H1 (cell line): Measurements from ENCODE around the gene SESN1. TPM values are rescaled to one million over a fixed set of nuclear protein-coding genes. Genes with fewer than 3 reads are reported as not detected.

Source experiments
- CTCF ChIA-PET: fragments of 300-600 bp; sonication (Branson Sonifier 250); formaldehyde crosslinking; loops from one replicate; lab custom pipeline; 2021; ENCODE audit not compliant: partially characterized antibody; lab: Charles Lee
- POLR2A ChIA-PET: fragments of 300-600 bp; sonication (Branson Sonifier 250); formaldehyde crosslinking; loops from one replicate; lab custom pipeline; 2021; ENCODE audit warnings: inconsistent platforms; ENCODE audit not compliant: partially characterized antibody; lab: Charles Lee
- DNase-seq, 2 experiments: peaks; one replicate each; pipeline versions ENCODE4 v3.0.0 to v3.0.0-alpha.2; 2010 to 2022; ENCODE audit warnings: low spot score in 2 of 2, low read depth in 1 of 2, mixed read lengths in 1 of 2
- FAIRE-seq: peaks from 2 replicates; lab custom pipeline; 2011; peaks lifted over from hg19 to GRCh38; lab: Jason Lieb, UNC
- H2AFZ ChIP-seq: 2 replicates; pipeline ENCODE4 v1.8.1; 2012; ENCODE audit warnings: low read length, inconsistent platforms
- H2AK5ac ChIP-seq: 2 replicates; pipeline ENCODE4 v1.6.1; 2013; ENCODE audit warnings: low read depth, low read length
- H2BK120ac ChIP-seq: replicated peaks from 2 replicates; pipeline ENCODE3; 2013; ENCODE audit warnings: low read depth, low read length, inconsistent platforms
- H2BK12ac ChIP-seq: 2 replicates; pipeline ENCODE4 v1.6.1; 2013; ENCODE audit warnings: low read depth, low read length
- H2BK15ac ChIP-seq: 2 replicates; pipeline ENCODE4 v1.6.1; 2013; ENCODE audit warnings: low read length
- H2BK20ac ChIP-seq: 2 replicates; pipeline ENCODE4 v1.6.1; 2013; ENCODE audit warnings: low read length
- H2BK5ac ChIP-seq: 2 replicates; pipeline ENCODE4 v1.6.1; 2013; ENCODE audit warnings: low read depth, low read length
- H3K14ac ChIP-seq: 2 replicates; pipeline ENCODE4 v1.6.1; 2013; ENCODE audit warnings: inconsistent platforms; ENCODE audit not compliant: insufficient read length
- H3K18ac ChIP-seq: 2 replicates; pipeline ENCODE4 v1.6.1; 2013; ENCODE audit warnings: low read length; ENCODE audit errors: extremely low read depth
- H3K23ac ChIP-seq: 2 replicates; pipeline ENCODE4 v1.6.1; 2013; ENCODE audit warnings: inconsistent platforms; ENCODE audit not compliant: insufficient read length
- H3K23me2 ChIP-seq: 2 replicates; pipeline ENCODE4 v1.6.1; 2013; ENCODE audit warnings: low read depth, low read length
- H3K27ac ChIP-seq: 2 replicates; pipeline ENCODE4 v1.6.1; 2011; ENCODE audit warnings: low read depth, low read length, inconsistent platforms
- H3K27me3 ChIP-seq, 4 experiments: replicated peaks in 1 of 4; 1 replicate in 1 of 4; 2 replicates in 3 of 4; pipeline versions ENCODE4 v1.6.1 to v1.8.1; 2011 to 2013; ENCODE audit warnings: low read length in 3 of 4, mild to moderate bottlenecking in 3 of 4, inconsistent platforms in 2 of 4, mixed read lengths in 2 of 4, moderate library complexity in 1 of 4; ENCODE audit not compliant: control insufficient read depth in 3 of 4, insufficient read depth in 3 of 4; ENCODE audit errors: extremely low read depth in 1 of 4
- H3K36me3 ChIP-seq, 4 experiments: 2 replicates each; pipeline versions ENCODE4 v1.6.1 to v1.8.1; 2011 to 2013; ENCODE audit warnings: mild to moderate bottlenecking in 4 of 4, low read length in 3 of 4, moderate library complexity in 2 of 4, control low read depth in 1 of 4, inconsistent platforms in 1 of 4; ENCODE audit not compliant: insufficient read depth in 4 of 4, control insufficient read depth in 2 of 4
- H3K4ac ChIP-seq: replicated peaks from 2 replicates; pipeline ENCODE3; 2013; ENCODE audit warnings: low read length, low read depth, mixed read lengths, inconsistent platforms; ENCODE audit not compliant: insufficient read length
- H3K4me1 ChIP-seq, 4 experiments: replicated peaks in 1 of 4; 1 replicate in 1 of 4; 2 replicates in 3 of 4; pipeline versions ENCODE4 v1.6.1 to v1.8.1; 2011 to 2013; ENCODE audit warnings: low read length in 3 of 4, inconsistent platforms in 2 of 4, mixed read lengths in 1 of 4; ENCODE audit not compliant: insufficient read depth in 4 of 4, control insufficient read depth in 3 of 4
- H3K4me2 ChIP-seq, 2 experiments: 2 replicates each; pipeline versions ENCODE4 v1.6.1 to v1.8.1; 2011 to 2013; ENCODE audit warnings: low read depth in 2 of 2, low read length in 2 of 2, control low read depth in 1 of 2, inconsistent platforms in 1 of 2, mild to moderate bottlenecking in 1 of 2; ENCODE audit not compliant: insufficient read depth in 1 of 2
- H3K4me3 ChIP-seq, 4 experiments: fragments of 200-600, 300-600 bp in 1 of 4; sonication (generic), shearing (Covaris generic), sonication (Bioruptor Twin) in 1 of 4; 2 replicates each; pipeline versions ENCODE4 v1.5.1 to v1.8.1; 2011 to 2016; ENCODE audit warnings: low read length in 4 of 4, low read depth in 3 of 4, control low read depth in 2 of 4, inconsistent platforms in 2 of 4, mild to moderate bottlenecking in 2 of 4, mixed read lengths in 1 of 4, moderate library complexity in 1 of 4; ENCODE audit not compliant: insufficient read depth in 2 of 4; ENCODE audit errors: extremely low read depth in 1 of 4
- H3K56ac ChIP-seq: replicated peaks from 2 replicates; pipeline ENCODE3; 2013; ENCODE audit warnings: low read depth, mild to moderate bottlenecking, mixed read lengths, low read length, inconsistent platforms; ENCODE audit not compliant: insufficient read length
- H3K79me1 ChIP-seq: 2 replicates; pipeline ENCODE4 v1.6.1; 2013; ENCODE audit warnings: low read depth, low read length, control low read depth
- H3K79me2 ChIP-seq, 2 experiments: 2 replicates each; pipeline versions ENCODE4 v1.6.1 to v1.8.1; 2012 to 2013; ENCODE audit warnings: low read length in 2 of 2, mild to moderate bottlenecking in 2 of 2, inconsistent platforms in 1 of 2; ENCODE audit not compliant: insufficient read depth in 2 of 2, control insufficient read depth in 1 of 2
- H3K9ac ChIP-seq, 4 experiments: replicated peaks in 1 of 4; 1 replicate in 1 of 4; 2 replicates in 3 of 4; pipeline versions ENCODE4 v1.6.1 to v1.8.1; 2011 to 2013; ENCODE audit warnings: low read depth in 3 of 4, low read length in 3 of 4, control low read depth in 2 of 4, mild to moderate bottlenecking in 2 of 4, moderate library complexity in 2 of 4, inconsistent platforms in 1 of 4; ENCODE audit errors: extremely low read depth in 1 of 4
- H3K9me3 ChIP-seq, 2 experiments: 2 replicates each; pipeline versions ENCODE4 v1.6.1 to v1.8.1; 2012 to 2013; ENCODE audit warnings: mild to moderate bottlenecking in 2 of 2, moderate library complexity in 2 of 2, control low read depth in 1 of 2, inconsistent platforms in 1 of 2, low read depth in 1 of 2, low read length in 1 of 2, mixed read lengths in 1 of 2; ENCODE audit not compliant: insufficient read depth in 2 of 2
- H4K20me1 ChIP-seq, 2 experiments: replicated peaks in 1 of 2; 2 replicates each; pipeline versions ENCODE3 to v1.8.1; 2011 to 2013; ENCODE audit warnings: inconsistent platforms in 2 of 2, low read length in 2 of 2, mild to moderate bottlenecking in 1 of 2; ENCODE audit not compliant: insufficient read depth in 2 of 2, control insufficient read depth in 1 of 2
- H4K5ac ChIP-seq: 2 replicates; pipeline ENCODE4 v1.6.1; 2013; ENCODE audit warnings: low read length, low read depth, mixed read lengths, inconsistent platforms; ENCODE audit not compliant: insufficient read length
- H4K8ac ChIP-seq: 2 replicates; pipeline ENCODE4 v1.8.0; 2013; ENCODE audit warnings: mild to moderate bottlenecking, moderate library complexity, low read length, inconsistent platforms; ENCODE audit not compliant: insufficient read depth; ENCODE audit errors: extremely low read depth
- H4K91ac ChIP-seq: replicated peaks from 2 replicates; pipeline ENCODE3; 2013; ENCODE audit warnings: low read length, mixed read lengths, inconsistent platforms; ENCODE audit not compliant: insufficient read length
- CTCF ChIP-seq, 3 experiments: IDR thresholded peaks; 1 replicate in 2 of 3; 2 replicates in 1 of 3; pipeline versions ENCODE4 v1.5.1 to v1.6.1; 2011; ENCODE audit warnings: low read length in 3 of 3, mild to moderate bottlenecking in 3 of 3, inconsistent platforms in 2 of 3, low read depth in 1 of 3, moderate library complexity in 1 of 3; ENCODE audit not compliant: insufficient read depth in 1 of 3; ENCODE audit errors: control extremely low read depth in 1 of 3
- SIRT6 ChIP-seq: IDR thresholded peaks from one replicate; pipeline ENCODE4 v1.7.1; 2012; ENCODE audit warnings: low read length, inconsistent platforms
- SIX5 ChIP-seq: IDR thresholded peaks from 2 replicates; pipeline ENCODE4 v1.6.1; 2011; ENCODE audit warnings: mild to moderate bottlenecking, low read depth, low read length
- polyA plus RNA-seq, 7 experiments: library from polyadenylated mRNA; depleted of rRNA in 3 of 7; stranded (reverse) in 5 of 7; unstranded in 2 of 7; fragments of >200 nt in 5 of 7; fragments of 200-250 nt in 2 of 7; gene quantifications; 1 replicate in 5 of 7; 2 replicates in 1 of 7; 4 replicates in 1 of 7; pipeline versions ENCODE4 v1.2.1 to v1.2.3, GENCODE V29; 2011 to 2013; ENCODE audit warnings: missing spikeins in 2 of 7, mixed read lengths in 2 of 7
- total RNA-seq: library from RNA; stranded (reverse); fragmentation: NEBNext Ultra II Directional; extraction: Animal tissue kit (Norgen Biotek cat#: 25700); gene quantifications from 2 replicates; pipeline ENCODE4 v1.2.1, GENCODE V29; 2021

SESN1 gene
- total and polyA plus RNA-seq, 2 of the 8 experiments (the other 6 are each of a cell fraction or from before 2014, with no cell fraction given) = 12.8 to 15.6 TPM

GRCh38 chr6:108995296-108995695, 99.3 kb downstream of the SESN1 start:
- Histone ChIP-seq H3K4ac (no peak overlapping the region), H3K79me2 (no peaks in the 10 kb centered on the region)
- CTCF ChIA-PET = interaction anchor here (1.1 to 2.6 kb wide), 2 partner anchors 27 to 81 kb away, joined by 3 to 7 read pairs; no protein-coding TSS in a partner anchor

More at GRCh38 chr6:108995296-108995695, 99.3 kb downstream of the SESN1 start:
- Histone ChIP-seq H2BK120ac (no peak overlapping the region), H2BK5ac (no peak overlapping the region), H3K14ac (no peak overlapping the region), H4K8ac (no peak overlapping the region), H3K4me2 (no peak overlapping the region), H2BK12ac (no peak overlapping the region), H4K20me1 (no peaks in the 10 kb centered on the region), H3K23ac (no peak overlapping the region), H3K9ac (no peak overlapping the region), H3K79me1 (no peaks in the 10 kb centered on the region), H3K4me3 (no peak overlapping the region), H3K27me3 (peaks cover 0 to 1% (median 0%) of the 10 kb centered on the region in 4 experiments; a peak in 1 of 7 replicates), H3K4me1 (no peaks in the 10 kb centered on the region), H3K36me3 (peaks cover 2 to 36% (median 11%) of the 10 kb centered on the region in 4 experiments), H3K23me2 (no peaks in the 10 kb centered on the region), H2AFZ (no peak overlapping the region), H2BK20ac (no peak overlapping the region), H3K18ac (no peak overlapping the region), H3K56ac (no peak overlapping the region), H4K5ac (no peak overlapping the region), H3K27ac (no peak overlapping the region), H2BK15ac (no peak overlapping the region), H4K91ac (no peak overlapping the region), H3K9me3 (no peaks in the 10 kb centered on the region), H2AK5ac (no peak overlapping the region)
- no peak for TF ChIP-seq SIX5
- no peak for TF ChIP-seq SIRT6
- TF ChIP-seq CTCF (IDR thresholded peaks at IDR 0.05; ENCODE audit: control extremely low read depth in 1 of 3, insufficient read depth in 1 of 3, low read depth in 1 of 3, low read length in 3 of 3) = no peak
- FAIRE-seq (no peak), DNase-seq (no peak)
- POLR2A ChIA-PET = no interaction called here
